ENCODE measurements around the gene SOCS1. TPM values are rescaled to one million over a fixed set of nuclear protein-coding genes. Genes with fewer than 3 reads are reported as not detected.
A peak's percentile ranks its signal among the peaks of the same experiment; 100 is the strongest.

The SOCS1 gene
- total RNA-seq, 1 donor from 2014 or later = 1.0 TPM

- Histone ChIP-seq H3K27me3 (ENCODE audit: control insufficient read depth in 3 of 3, insufficient read depth in 3 of 3, low read length in 3 of 3) (no peaks in the 10 kb centered on the region), H3K4me3 (ENCODE audit: low read length in 3 of 3) (no peak overlapping the region), H3K27ac (ENCODE audit: low read depth, low read length) (no peak overlapping the region), H3K4me1 (ENCODE audit: control insufficient read depth in 3 of 3, insufficient read depth in 3 of 3, low read length in 3 of 3) (peaks cover 13 to 22% (median 18%) of the 10 kb centered on the region in 3 donors), H3K9ac (ENCODE audit: low read depth in 1 of 3, low read length in 3 of 3) (peak overlapping the region in 1 of 3 donors; percentile 29), H3K36me3 (ENCODE audit: control insufficient read depth in 3 of 3, insufficient read depth in 3 of 3, low read length in 3 of 3) (no peaks in the 10 kb centered on the region), H3K9me3 (ENCODE audit: control insufficient read depth in 3 of 3, low read length in 3 of 3) (no peaks in the 10 kb centered on the region)
Measured at GRCh38 chr16:11253009-11253994, 2.7 kb downstream of the SOCS1 start.

- no peak overlapping the region for H3K27ac ChIP-seq (ENCODE audit: low read depth, low read length)
- no peaks in the 10 kb centered on the region for H3K27me3 ChIP-seq (ENCODE audit: control insufficient read depth in 3 of 3, insufficient read depth in 3 of 3, low read length in 3 of 3)
- no peak overlapping the region for H3K9ac ChIP-seq (ENCODE audit: low read depth in 1 of 3, low read length in 3 of 3)
- H3K4me3 ChIP-seq (ENCODE audit: low read length in 3 of 3) = no peak overlapping the region
- H3K4me1 ChIP-seq (ENCODE audit: control insufficient read depth in 3 of 3, insufficient read depth in 3 of 3, low read length in 3 of 3) = peaks cover 13 to 21% (median 15%) of the 10 kb centered on the region in 3 donors
- H3K36me3 ChIP-seq (ENCODE audit: control insufficient read depth in 3 of 3, insufficient read depth in 3 of 3, low read length in 3 of 3) = no peaks in the 10 kb centered on the region
- H3K9me3 ChIP-seq (ENCODE audit: control insufficient read depth in 3 of 3, low read length in 3 of 3) = no peaks in the 10 kb centered on the region
Measured at GRCh38 chr16:11252482-11252931, 3.5 kb downstream of the SOCS1 start.

DNA sequence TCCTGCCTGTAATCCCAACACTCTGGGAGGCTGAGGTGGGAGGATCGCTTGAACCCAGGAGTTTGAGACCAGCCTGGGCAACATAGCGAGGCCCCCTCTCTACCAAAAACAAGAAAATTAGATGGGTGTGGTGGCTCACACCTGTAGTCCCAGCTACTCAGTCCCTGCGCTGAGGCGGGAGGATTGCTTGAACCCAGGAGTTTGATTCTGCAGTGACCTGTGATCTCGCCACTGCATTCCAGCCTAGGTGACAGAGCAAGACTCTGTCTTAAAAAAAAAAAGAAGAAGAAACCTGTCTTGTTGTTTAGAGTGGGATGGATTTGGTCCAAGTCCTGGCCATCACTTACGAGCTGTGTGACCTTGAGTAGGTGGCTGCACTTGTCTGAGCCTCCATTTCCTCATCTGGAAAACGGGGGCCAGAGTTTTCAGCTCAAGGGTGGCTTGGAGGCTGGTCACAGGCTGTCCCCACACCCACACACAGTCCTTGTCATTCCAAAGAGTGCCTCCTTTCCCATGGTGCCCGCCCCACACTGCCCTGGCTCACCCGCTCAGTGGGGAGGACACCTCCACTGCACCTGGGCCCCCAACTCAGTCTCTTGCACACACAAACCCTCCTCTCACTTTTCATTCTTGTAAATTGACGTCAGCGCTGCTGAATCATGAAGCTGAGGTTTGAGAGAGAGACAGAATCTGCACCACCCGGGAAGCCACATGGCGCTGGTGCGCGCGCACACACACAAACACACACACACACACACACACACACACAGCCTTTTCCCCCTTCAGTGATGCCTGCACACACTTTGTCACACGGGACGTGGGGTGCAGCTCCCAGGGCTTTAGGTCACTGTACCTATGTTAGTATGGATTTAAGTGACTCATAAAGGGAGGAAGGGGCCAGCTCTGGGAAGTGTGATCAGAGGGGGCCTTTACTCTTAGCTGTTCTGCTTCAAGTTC, 4.2 kb downstream of the SOCS1 start:
- H3K9me3 ChIP-seq (ENCODE audit: control insufficient read depth in 3 of 3, low read length in 3 of 3) = no peaks in the 10 kb centered on the region
- peaks cover 6 to 14% (median 8%) of the 10 kb centered on the region in 3 donors for H3K4me1 ChIP-seq (ENCODE audit: control insufficient read depth in 3 of 3, insufficient read depth in 3 of 3, low read length in 3 of 3)
- H3K27me3 ChIP-seq (ENCODE audit: control insufficient read depth in 3 of 3, insufficient read depth in 3 of 3, low read length in 3 of 3) = no peaks in the 10 kb centered on the region
- H3K36me3 ChIP-seq (ENCODE audit: control insufficient read depth in 3 of 3, insufficient read depth in 3 of 3, low read length in 3 of 3) = no peaks in the 10 kb centered on the region
- no peak overlapping the region for H3K27ac ChIP-seq (ENCODE audit: low read depth, low read length)
- no peak overlapping the region for H3K9ac ChIP-seq (ENCODE audit: low read depth in 1 of 3, low read length in 3 of 3)
- no peak overlapping the region for H3K4me3 ChIP-seq (ENCODE audit: low read length in 3 of 3)

DNA sequence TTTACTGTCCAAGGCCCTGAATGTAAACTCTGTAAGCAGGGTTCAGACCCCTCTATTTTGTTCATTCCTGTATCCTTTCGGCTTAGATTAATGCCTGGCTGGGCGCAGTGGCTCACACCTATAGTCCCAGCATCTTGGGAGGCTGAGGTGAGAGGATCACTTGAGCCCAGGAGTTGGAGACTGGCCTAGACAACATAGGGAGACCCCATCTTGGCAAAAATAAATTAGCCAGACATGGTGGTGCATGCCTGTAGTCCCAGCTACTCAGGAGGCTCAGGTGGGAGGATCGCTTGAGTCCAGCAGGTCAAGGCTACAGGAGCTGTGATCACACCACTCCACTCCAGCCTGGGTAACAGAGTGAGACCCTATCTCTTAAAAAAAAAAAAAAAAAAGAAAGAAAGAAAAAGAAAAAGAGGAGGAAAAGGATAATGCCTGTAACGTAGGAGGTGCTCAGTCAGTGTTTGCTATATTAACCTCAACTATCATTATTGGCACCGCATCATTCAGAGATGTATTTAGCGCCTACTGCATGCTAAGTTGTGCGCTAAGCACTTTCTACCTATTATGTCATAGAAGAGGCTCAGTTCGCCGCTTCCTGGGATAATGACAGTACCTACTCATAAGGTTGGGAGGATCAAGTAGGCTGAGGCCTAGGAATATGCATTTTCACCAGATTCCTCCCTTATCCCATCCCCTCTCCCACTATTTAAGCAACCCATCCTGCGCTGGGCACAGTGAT, 5.0 kb downstream of the SOCS1 start:
- Histone ChIP-seq H3K4me1 (ENCODE audit: control insufficient read depth in 3 of 3, insufficient read depth in 3 of 3, low read length in 3 of 3) (peaks cover 5 to 12% (median 7%) of the 10 kb centered on the region in 3 donors), H3K4me3 (ENCODE audit: low read length in 3 of 3) (no peak overlapping the region), H3K9me3 (ENCODE audit: control insufficient read depth in 3 of 3, low read length in 3 of 3) (no peaks in the 10 kb centered on the region), H3K27ac (ENCODE audit: low read depth, low read length) (no peak overlapping the region), H3K36me3 (ENCODE audit: control insufficient read depth in 3 of 3, insufficient read depth in 3 of 3, low read length in 3 of 3) (no peaks in the 10 kb centered on the region), H3K9ac (ENCODE audit: low read depth in 1 of 3, low read length in 3 of 3) (no peak overlapping the region), H3K27me3 (ENCODE audit: control insufficient read depth in 3 of 3, insufficient read depth in 3 of 3, low read length in 3 of 3) (no peaks in the 10 kb centered on the region)

DNA sequence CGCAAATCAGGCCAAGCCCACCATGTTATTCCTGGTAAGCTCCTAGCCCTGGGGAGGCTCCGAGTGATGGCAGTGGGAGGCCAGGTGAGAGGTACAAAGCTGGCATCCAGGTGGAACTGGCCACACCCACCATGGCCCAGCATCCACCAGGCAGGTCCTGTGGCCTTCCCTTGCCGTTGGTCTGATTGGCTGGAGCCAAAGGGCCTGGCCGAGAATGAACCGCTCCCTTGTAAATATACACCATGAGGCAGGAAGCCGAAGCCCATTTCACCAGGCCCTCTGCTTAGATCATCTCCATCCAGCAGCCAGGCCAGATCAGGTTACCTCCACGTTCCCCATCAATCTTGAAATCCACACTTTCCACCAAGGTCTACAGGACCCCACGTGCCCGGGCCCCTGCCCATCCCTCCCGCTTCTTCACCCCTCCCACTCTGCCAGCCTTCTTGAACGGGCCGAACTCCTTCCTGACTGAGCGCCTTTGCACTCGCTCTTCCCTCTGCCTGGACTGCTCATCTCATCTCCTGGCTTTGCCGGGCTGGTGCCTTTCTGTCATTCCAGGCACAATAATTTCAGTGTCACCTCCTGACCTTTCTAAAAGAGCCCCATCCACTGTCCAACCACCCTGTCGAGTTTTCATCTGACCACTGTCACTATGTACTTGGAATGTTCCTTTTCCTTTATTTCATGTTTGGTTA, 5.8 kb downstream of the SOCS1 start:
- Histone ChIP-seq H3K9ac (ENCODE audit: low read depth in 1 of 3, low read length in 3 of 3) (no peak overlapping the region), H3K4me3 (ENCODE audit: low read length in 3 of 3) (no peak overlapping the region), H3K27ac (ENCODE audit: low read depth, low read length) (no peak overlapping the region), H3K9me3 (ENCODE audit: control insufficient read depth in 3 of 3, low read length in 3 of 3) (no peaks in the 10 kb centered on the region), H3K27me3 (ENCODE audit: control insufficient read depth in 3 of 3, insufficient read depth in 3 of 3, low read length in 3 of 3) (no peaks in the 10 kb centered on the region), H3K4me1 (ENCODE audit: control insufficient read depth in 3 of 3, insufficient read depth in 3 of 3, low read length in 3 of 3) (peaks cover 5 to 12% (median 7%) of the 10 kb centered on the region in 3 donors), H3K36me3 (ENCODE audit: control insufficient read depth in 3 of 3, insufficient read depth in 3 of 3, low read length in 3 of 3) (no peaks in the 10 kb centered on the region)

GRCh38 chr16:11249233-11250061, 6.6 kb downstream of the SOCS1 start:
- H3K4me3 ChIP-seq (ENCODE audit: low read length in 3 of 3) = no peak overlapping the region
- no peak overlapping the region for H3K27ac ChIP-seq (ENCODE audit: low read depth, low read length)
- H3K27me3 ChIP-seq (ENCODE audit: control insufficient read depth in 3 of 3, insufficient read depth in 3 of 3, low read length in 3 of 3) = no peaks in the 10 kb centered on the region
- no peak overlapping the region for H3K9ac ChIP-seq (ENCODE audit: low read depth in 1 of 3, low read length in 3 of 3)
- no peaks in the 10 kb centered on the region for H3K9me3 ChIP-seq (ENCODE audit: control insufficient read depth in 3 of 3, low read length in 3 of 3)
- no peaks in the 10 kb centered on the region for H3K36me3 ChIP-seq (ENCODE audit: control insufficient read depth in 3 of 3, insufficient read depth in 3 of 3, low read length in 3 of 3)
- H3K4me1 ChIP-seq (ENCODE audit: control insufficient read depth in 3 of 3, insufficient read depth in 3 of 3, low read length in 3 of 3) = peaks cover under 1 to 6% (median 5%) of the 10 kb centered on the region in 3 donors

- H3K9me3 ChIP-seq (ENCODE audit: control insufficient read depth in 3 of 3, low read length in 3 of 3) = no peaks in the 10 kb centered on the region
- no peak overlapping the region for H3K27ac ChIP-seq (ENCODE audit: low read depth, low read length)
- no peaks in the 10 kb centered on the region for H3K27me3 ChIP-seq (ENCODE audit: control insufficient read depth in 3 of 3, insufficient read depth in 3 of 3, low read length in 3 of 3)
- no peaks in the 10 kb centered on the region for H3K36me3 ChIP-seq (ENCODE audit: control insufficient read depth in 3 of 3, insufficient read depth in 3 of 3, low read length in 3 of 3)
- H3K4me1 ChIP-seq (ENCODE audit: control insufficient read depth in 3 of 3, insufficient read depth in 3 of 3, low read length in 3 of 3) = peaks cover 0 to 2% (median 0%) of the 10 kb centered on the region in 3 donors
- H3K9ac ChIP-seq (ENCODE audit: low read depth in 1 of 3, low read length in 3 of 3) = no peak overlapping the region
- H3K4me3 ChIP-seq (ENCODE audit: low read length in 3 of 3) = no peak overlapping the region
Measured at GRCh38 chr16:11248133-11248532, 7.9 kb downstream of the SOCS1 start.

- Histone ChIP-seq H3K27ac (ENCODE audit: low read depth, low read length) (no peak overlapping the region), H3K9ac (ENCODE audit: low read depth in 1 of 3, low read length in 3 of 3) (no peak overlapping the region), H3K4me3 (ENCODE audit: low read length in 3 of 3) (no peak overlapping the region), H3K36me3 (ENCODE audit: control insufficient read depth in 3 of 3, insufficient read depth in 3 of 3, low read length in 3 of 3) (no peaks in the 10 kb centered on the region), H3K4me1 (ENCODE audit: control insufficient read depth in 3 of 3, insufficient read depth in 3 of 3, low read length in 3 of 3) (peaks cover 0 to under 1% (median 0%) of the 10 kb centered on the region in 3 donors), H3K9me3 (ENCODE audit: control insufficient read depth in 3 of 3, low read length in 3 of 3) (no peaks in the 10 kb centered on the region), H3K27me3 (ENCODE audit: control insufficient read depth in 3 of 3, insufficient read depth in 3 of 3, low read length in 3 of 3) (no peaks in the 10 kb centered on the region)
Measured at GRCh38 chr16:11245988-11246387, 10.0 kb downstream of the SOCS1 start.

All from skeletal muscle tissue (tissue), 4 donors.